Heart left ventricle (tissue), 16 donors: ENCODE results near the gene ARHGAP24. TPM values are rescaled to one million over a fixed set of nuclear protein-coding genes. Genes with fewer than 3 reads are reported as not detected.

Source experiments
- ATAC-seq, 4 donors: fragments of 200-7000 bp; cut with Tn5 transposase; one replicate each; pipeline ENCODE4 v1.9.1; 2020 to 2022; ENCODE audit warnings: moderate library complexity in 4 of 4, mild to moderate bottlenecking in 3 of 4, moderate number of reproducible peaks in 1 of 4
- DNase-seq, 5 donors: peaks; one replicate each; pipeline ENCODE4 v3.0.0-alpha.2; 2020
- H3K27ac ChIP-seq, 12 donors: fragments of 200-600 bp; sonication (generic) in 4 of 12; one replicate each; pipeline versions ENCODE4 v1.5.0 to v1.8.0; 2016 to 2022; ENCODE audit warnings: mild to moderate bottlenecking in 2 of 12
- H3K27me3 ChIP-seq, 9 donors: fragments of 200-600 bp; sonication (generic) in 2 of 9; one replicate each; pipeline versions ENCODE4 v1.5.1 to v1.8.0; 2016 to 2022; ENCODE audit warnings: mild to moderate bottlenecking in 3 of 9
- H3K36me3 ChIP-seq, 9 donors: fragments of 200-600 bp; sonication (generic) in 2 of 9; one replicate each; pipeline versions ENCODE4 v1.5.0 to v1.8.0; 2018 to 2022; ENCODE audit warnings: mild to moderate bottlenecking in 2 of 9
- H3K4me1 ChIP-seq, 12 donors: fragments of 200-600 bp; sonication (generic) in 4 of 12; one replicate each; pipeline versions ENCODE4 v1.5.0 to v1.8.0; 2016 to 2022; ENCODE audit warnings: mild to moderate bottlenecking in 3 of 12
- H3K4me3 ChIP-seq, 12 donors: fragments of 200-600 bp; sonication (generic) in 4 of 12; one replicate each; pipeline versions ENCODE4 v1.5.0 to v1.8.0; 2017 to 2022; ENCODE audit warnings: mild to moderate bottlenecking in 9 of 12, moderate library complexity in 4 of 12
- H3K9me3 ChIP-seq, 12 donors: fragments of 200-600 bp; sonication (generic) in 4 of 12; one replicate each; pipeline versions ENCODE4 v1.5.0 to v1.8.0; 2016 to 2022; ENCODE audit warnings: mild to moderate bottlenecking in 1 of 12
- CTCF ChIP-seq, 12 donors: fragments of 200-600 bp; sonication (generic) in 4 of 12; IDR thresholded peaks; one replicate each; pipeline versions ENCODE4 v1.5.0 to v1.8.0; 2018 to 2022; ENCODE audit warnings: antibody characterized with exemption in 12 of 12, mild to moderate bottlenecking in 5 of 12
- POLR2A ChIP-seq, 2 donors: fragments of 450-650 bp; IDR thresholded peaks; one replicate each; pipeline ENCODE4 v1.6.1; 2017; ENCODE audit warnings: antibody characterized with exemption in 2 of 2, mild to moderate bottlenecking in 2 of 2, moderate library complexity in 2 of 2
- WGBS, 4 donors: extraction: QIAGEN DNeasy Blood & Tissue Kit in 2 of 4; methylation state at CpG; one replicate each; pipeline versions ENCODE4 v1.1.5 to v1.1.7; 2013 to 2018; 5-methylcytosine and 5-hydroxymethylcytosine counted together
- intact Hi-C, 10 donors: fragments of 100-400 bp; cut with DNase I; formaldehyde crosslinking; loops; one replicate each; pipeline versions ENCODE4 v1.11.1 to v1.14.2; 2022
- long read RNA-seq, 3 donors: library from polyadenylated mRNA; unstranded; transcript quantifications; one replicate each; pipeline ENCODE4 v2.0.0, GENCODE V29; 2020 to 2021
- polyA plus RNA-seq, 2 donors: library from polyadenylated mRNA; stranded (reverse); fragments of 200-250 nt; gene quantifications; one replicate each; pipeline ENCODE4 v1.2.3, GENCODE V29; 2013
- total RNA-seq, 9 donors: library from RNA; depleted of rRNA in 2 of 9; stranded (reverse); fragments of >200 nt in 2 of 9; fragmentation: NEBNext Ultra II Directional in 3 of 9; extraction: Animal tissue kit (Norgen Biotek cat#: 25700) in 3 of 9; gene quantifications; one replicate each; pipeline versions ENCODE4 v1.1.0 to v1.2.4, GENCODE V29; 2016 to 2023
- donor health status: ischemic (EF 13 %, LVEDD 7.1; RV severe dilation, severe dysfunction).
- donor health status: healthy with polysubstance abuse.
- donor health status: DM: no; HTN: yes; CAD: no.
- donor health status: DM: no; HTN: no; CAD: no.
- donor health status: ischemic (EF 25% LVEDD 6.9; RV normal size, moderate dysfunction).
- donor health status: ischemic (EF 25% LVEDD 5.7; RV mildly dilated, moderate dysfunction).
- donor health status: healthy.
- donor health status: DM: yes; HTN: yes; CAD: no.
- donor health status: ischemic (EF 35%, LVEDD 5.7; RV mildly dilated, moderate dysfunction).
- donor health status: nonischemic (EF 11% LVEDD 7.7; RV severe dilation, severe dysfunction).
- donor health status: DM: yes; HTN: yes; CAD: no.
- donor health status: PGD.
- donor health status: ischemic (EF 29% LVEDD 5.4; RV normal size, mild dysfunction).
- donor health status: nonischemic (EF 23%, LVEDD 6.1; RV moderate dilation, normal function).

ARHGAP24 gene
- 10 to 100 TPM; 14.9 to 36.9 (median 25.1) TPM for total RNA-seq
- polyA plus RNA-seq: 10 to 100 TPM in 1 of 2 donors, 1 to 10 TPM in 1; 4.5 to 15.2 TPM
- long read RNA-seq, donor 1, partial matches to known transcripts: 1 of 5 reads
- long read RNA-seq, donor 1, other reads (novel, unspliced or antisense): 3 of 5 reads
- long read RNA-seq, donor 2, full-length matches to known transcripts: 6 of 13 reads
- long read RNA-seq, donor 2, partial matches to known transcripts: 2 of 13 reads
- long read RNA-seq, donor 2, other reads (novel, unspliced or antisense): 5 of 13 reads
- long read RNA-seq, donor 3, partial matches to known transcripts: 2 of 4 reads
- long read RNA-seq, donor 3, other reads (novel, unspliced or antisense): 2 of 4 reads

DNA sequence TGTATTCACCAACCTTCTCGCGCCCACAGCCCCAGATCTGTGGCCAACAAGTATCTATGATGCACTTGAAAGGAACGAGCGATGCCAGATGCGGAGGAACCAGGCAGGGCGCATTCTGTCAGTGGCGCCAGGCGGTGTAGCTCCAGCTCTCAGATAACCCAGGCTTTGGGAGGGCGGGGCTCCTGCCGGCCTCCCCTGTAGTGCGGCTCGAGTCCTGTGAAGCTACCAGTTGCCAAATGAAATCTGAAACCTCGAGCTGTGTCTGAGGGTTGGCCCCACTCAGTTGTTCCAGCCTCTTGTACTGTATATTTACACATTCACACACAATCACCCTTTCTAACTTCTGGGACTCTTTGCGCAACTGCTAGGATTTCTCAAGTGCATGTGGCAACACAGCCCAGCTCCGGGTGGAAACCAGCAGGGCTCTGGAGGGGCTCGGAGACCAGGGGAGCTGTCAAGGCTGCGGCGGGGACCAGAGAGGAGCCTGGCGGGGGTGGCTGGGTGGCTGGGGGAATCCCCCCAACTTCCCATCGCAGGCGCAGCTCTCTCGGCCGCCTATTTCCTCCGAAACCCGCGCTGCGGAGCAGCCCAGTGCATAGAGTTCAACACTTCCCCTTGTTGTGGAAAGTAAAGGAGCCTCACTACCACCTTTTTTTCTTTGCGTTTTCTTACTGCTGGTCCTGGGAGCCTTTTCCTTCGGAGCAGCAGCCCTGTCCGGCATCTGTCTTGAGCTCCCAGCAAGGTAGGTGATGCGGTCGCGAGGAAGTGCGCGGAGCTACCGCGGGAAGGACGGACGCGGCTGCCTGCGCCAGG lies at the start of gene ARHGAP24:
Gene ARHGAP24, plus strand, starts transcription at position 333 of the 813 bp plus-strand sequence.
- Histone ChIP-seq H3K36me3 (no peaks in the 10 kb centered on the region), H3K4me3 (peak within 1 kb of the TSS; percentile 2 to 85 (median 71)), H3K27me3 (no peaks in the 10 kb centered on the region), H3K4me1 (peaks cover 0 to 28% (median 7%) of the 10 kb centered on the region in 12 donors), H3K27ac (peak within 1 kb of the TSS; percentile 47 to 90 (median 80)), H3K9me3 (no peaks in the 10 kb centered on the region)
- DNase-seq (peak; percentile 83 to 92 (median 90)), ATAC-seq (peak; percentile 96 to 98 (median 98))
- intact Hi-C loops: loop anchor here in 5 of 10 donors (2.0 to 10.0 kb wide), 6 partner anchors 43 to 272 kb away; no protein-coding TSS in a partner anchor
- TF ChIP-seq CTCF (IDR thresholded peaks at IDR 0.05): peak in 1 of 12 donors; percentile 13
- TF ChIP-seq POLR2A (IDR thresholded peaks at IDR 0.05): peak in 1 of 2 donors; percentile 23
- 1 to 2% (median 1%) methylated on average over 39 to 41 of the region's 41 CpGs for WGBS, 4 donors

DNA sequence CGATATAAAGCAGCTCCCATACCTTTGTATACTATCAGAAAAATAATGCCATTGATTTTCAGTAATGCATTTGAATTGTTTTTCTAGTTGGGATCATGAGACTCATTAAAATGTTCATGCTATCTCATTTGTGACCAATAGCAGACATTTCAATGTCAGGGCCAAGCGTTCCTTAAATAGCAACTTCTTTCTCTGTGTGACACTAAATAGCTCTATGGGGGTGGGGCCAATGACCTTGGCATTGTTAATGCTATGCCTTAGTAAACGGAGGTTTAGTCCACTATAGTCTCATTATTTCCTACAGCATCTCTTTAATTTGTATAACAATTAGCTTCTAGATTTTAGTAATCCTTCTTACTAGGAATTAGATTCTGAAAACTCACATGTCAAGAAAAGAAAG lies 48.6 kb upstream of the ARHGAP24 start:
- DNase-seq (peak in 4 of 5 donors; percentile 49 to 58 (median 54)), ATAC-seq (peak; percentile 74 to 90 (median 87))
- H3K36me3 ChIP-seq: no peaks in the 10 kb centered on the region
- H3K4me1 ChIP-seq: peaks cover 0 to 11% (median 0%) of the 10 kb centered on the region in 12 donors
- 54 to 58% (median 55%) methylated on average over 3 of the region's 3 CpGs for WGBS, 4 donors
- H3K27me3 ChIP-seq: no peaks in the 10 kb centered on the region
- no peak overlapping the region for H3K4me3 ChIP-seq
- intact Hi-C loops: no loop called here
- no peak for TF ChIP-seq POLR2A (IDR thresholded peaks at IDR 0.05)
- H3K9me3 ChIP-seq: no peaks in the 10 kb centered on the region
- H3K27ac ChIP-seq: peak overlapping the region in 4 of 12 donors; percentile 48 to 63 (median 55)

GRCh38 chr4:85427123-85427522 lies 47.8 kb upstream of the ARHGAP24 start:
- H3K9me3 ChIP-seq: no peaks in the 10 kb centered on the region
- H3K4me3 ChIP-seq: no peak overlapping the region
- WGBS, 4 donors: 66 to 81% (median 73%) methylated on average over 1 of the region's 1 CpG
- H3K27me3 ChIP-seq: no peaks in the 10 kb centered on the region
- no peaks in the 10 kb centered on the region for H3K36me3 ChIP-seq
- H3K4me1 ChIP-seq: peaks cover 0 to 12% (median 0%) of the 10 kb centered on the region in 12 donors
- intact Hi-C loops: no loop called here
- ATAC-seq (no peak), DNase-seq (no peak)
- H3K27ac ChIP-seq: peak overlapping the region in 2 of 12 donors; percentile 49 to 63
- TF ChIP-seq POLR2A (IDR thresholded peaks at IDR 0.05) (no peak), CTCF (IDR thresholded peaks at IDR 0.05) (no peak)

- H3K27me3 ChIP-seq: no peaks in the 10 kb centered on the region
- H3K27ac ChIP-seq: no peak overlapping the region
- H3K4me1 ChIP-seq: peaks cover 0 to 15% (median 0%) of the 10 kb centered on the region in 12 donors
- WGBS, 4 donors: 91 to 95% (median 91%) methylated on average over 3 of the region's 3 CpGs
- no peak for ATAC-seq
- no peaks in the 10 kb centered on the region for H3K9me3 ChIP-seq
- H3K36me3 ChIP-seq: no peaks in the 10 kb centered on the region
- intact Hi-C loops: loop anchor here in 1 of 10 donors (5.0 kb wide), 1 partner anchor 42 kb away; no protein-coding TSS in a partner anchor
- no peak for DNase-seq
- TF ChIP-seq POLR2A (IDR thresholded peaks at IDR 0.05): no peak
- TF ChIP-seq CTCF (IDR thresholded peaks at IDR 0.05): no peak
- H3K4me3 ChIP-seq: no peak overlapping the region
These were observed 44.7 kb upstream of the ARHGAP24 start for GRCh38 chr4:85430226-85430625.
